Ammon's horn (tissue), 1 donor: ENCODE data around the gene NHSL2.

ENCODE experiments used
- DNase-seq: peaks from one replicate; pipeline ENCODE4 v3.0.0-alpha.2; 2016; ENCODE audit warnings: low spot score

NHSL2 gene

DNA sequence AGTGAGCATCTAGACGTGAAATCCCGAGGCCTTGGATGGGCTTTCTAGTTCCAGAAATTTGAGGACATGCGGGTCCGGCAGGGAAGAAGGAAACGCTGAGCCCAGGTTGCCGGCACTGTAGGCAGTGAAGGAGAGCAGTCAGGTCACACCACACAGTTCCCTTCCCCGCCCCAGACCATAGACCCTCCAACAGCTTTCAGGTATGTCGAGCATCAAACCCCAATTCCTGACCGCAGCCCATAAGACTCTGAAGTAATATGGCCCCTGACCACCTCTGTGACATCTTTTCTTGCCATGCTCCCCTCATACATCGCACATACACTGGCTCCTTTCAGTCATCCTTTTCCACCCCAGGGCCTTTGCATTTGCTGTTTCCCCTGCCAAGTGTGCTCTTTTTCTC is 198.0 kb downstream of the NHSL2 start:
- no peak for DNase-seq

DNA sequence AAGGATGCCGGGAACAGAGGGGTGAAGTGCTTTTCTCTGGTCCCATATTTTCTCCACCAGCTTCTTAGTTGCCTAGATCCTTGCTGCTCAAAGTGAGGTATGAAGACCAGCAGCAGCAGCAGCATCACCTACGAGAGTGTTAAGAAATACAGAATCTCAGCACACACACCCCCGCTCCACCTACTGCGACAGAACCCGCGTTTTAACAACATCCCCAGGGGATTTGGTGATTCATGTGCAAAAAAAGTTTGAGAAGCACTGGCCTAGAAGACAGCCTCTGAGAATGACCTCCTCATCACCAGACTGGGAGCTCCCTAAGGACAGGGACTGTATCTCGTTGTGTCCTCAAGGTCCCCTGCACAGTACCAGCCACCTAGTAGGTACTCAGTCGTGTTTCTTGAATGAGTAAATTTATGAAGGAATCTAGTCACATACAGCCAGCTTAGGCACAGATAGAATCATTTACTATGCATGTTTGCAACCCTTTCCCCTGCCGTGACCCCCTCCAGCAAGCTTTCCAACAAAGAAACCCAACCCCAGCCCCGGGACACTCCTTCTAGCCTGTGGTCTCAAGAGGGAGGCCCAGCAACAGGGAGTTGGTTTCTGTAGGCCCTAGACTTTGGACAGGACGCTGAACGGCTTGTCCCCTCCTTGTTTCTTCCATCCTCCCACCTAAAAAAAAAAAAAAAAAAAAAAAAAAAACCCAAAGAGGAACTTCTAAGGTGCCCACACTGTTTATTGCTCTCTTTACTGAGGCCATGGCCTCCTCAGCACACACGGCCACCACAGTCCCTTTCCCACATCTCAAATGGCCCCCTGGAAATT is 199.6 kb downstream of the NHSL2 start:
- DNase-seq, result no peak

DNA sequence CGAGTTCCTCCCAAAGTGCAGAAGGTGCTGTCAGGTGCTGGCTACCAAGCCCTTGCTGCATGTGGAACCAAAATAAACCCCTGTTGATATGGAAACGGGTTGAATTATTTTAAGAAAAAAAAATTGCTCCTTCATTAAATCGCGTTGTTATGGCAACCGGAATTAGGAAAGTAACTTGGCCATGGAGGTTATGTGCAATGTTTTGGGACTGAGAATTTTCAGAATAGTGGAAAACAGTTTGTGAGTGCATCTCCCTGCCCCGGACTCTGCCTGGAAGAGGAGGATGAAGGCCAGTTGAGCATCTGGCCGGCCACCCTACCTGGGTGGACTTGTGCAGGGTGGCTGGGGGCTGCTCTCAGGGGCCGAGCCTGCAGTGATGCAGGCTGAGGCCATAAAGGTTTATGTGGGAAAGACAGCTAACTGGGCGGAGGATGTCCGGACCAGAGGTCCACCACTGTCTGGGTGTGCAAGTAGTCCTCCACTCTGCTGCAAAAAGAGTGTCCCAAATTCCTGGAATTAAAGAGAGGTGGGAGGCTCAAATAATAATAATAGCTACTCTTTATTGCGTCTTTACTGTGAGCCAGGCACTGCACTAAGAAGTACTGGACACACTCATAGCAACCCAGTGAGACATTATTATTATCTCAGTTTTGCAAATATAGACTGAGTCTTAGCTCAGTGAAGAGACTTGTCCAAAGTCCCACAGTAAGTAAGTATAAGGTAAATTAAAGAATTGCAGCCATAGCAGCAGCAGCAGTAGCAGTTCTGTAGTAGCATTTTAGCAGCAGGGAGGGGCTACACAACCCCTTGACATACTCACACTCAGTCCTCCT is 200.4 kb downstream of the NHSL2 start:
- DNase-seq, result no peak

DNA sequence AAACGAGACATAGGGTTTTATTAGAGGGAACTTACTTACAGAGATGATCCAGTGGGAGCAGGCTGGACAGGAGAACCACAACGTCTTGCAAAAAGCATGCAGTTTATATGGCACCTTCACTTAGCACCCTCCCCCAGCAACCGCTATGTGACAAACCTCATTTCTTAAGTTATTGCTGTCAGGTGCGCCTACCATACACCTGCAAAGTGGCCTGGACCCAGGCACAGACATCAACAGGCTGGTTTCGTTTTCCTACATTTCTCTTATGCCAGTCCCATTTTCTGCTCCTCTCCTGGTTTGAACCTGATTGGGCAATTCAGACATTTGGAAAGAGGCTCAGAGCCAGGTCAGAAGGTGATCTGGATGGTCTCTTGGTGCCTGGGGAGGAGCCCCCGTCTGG is 202.8 kb downstream of the NHSL2 start:
- no peak for DNase-seq

DNA sequence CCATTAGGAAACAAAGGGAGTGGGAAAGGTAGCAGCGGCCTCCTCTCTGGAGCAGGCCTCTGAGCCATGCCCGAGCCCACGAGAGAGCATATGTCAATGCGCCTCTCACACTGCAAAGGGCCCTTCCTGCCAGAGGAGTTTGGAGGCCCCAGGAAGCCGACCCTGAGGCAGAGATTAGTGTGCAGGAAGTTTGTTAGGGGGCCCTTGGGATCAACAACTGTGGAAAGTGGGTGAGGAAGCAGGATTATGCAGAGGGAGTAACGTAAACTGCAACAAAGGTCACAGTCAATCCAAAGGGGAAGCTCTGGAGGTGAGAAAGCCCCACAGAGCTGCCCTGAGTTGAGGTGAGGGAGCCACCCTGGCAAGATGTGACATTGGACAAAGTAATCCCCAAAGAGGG is 203.7 kb downstream of the NHSL2 start:
- DNase-seq, result no peak

DNA sequence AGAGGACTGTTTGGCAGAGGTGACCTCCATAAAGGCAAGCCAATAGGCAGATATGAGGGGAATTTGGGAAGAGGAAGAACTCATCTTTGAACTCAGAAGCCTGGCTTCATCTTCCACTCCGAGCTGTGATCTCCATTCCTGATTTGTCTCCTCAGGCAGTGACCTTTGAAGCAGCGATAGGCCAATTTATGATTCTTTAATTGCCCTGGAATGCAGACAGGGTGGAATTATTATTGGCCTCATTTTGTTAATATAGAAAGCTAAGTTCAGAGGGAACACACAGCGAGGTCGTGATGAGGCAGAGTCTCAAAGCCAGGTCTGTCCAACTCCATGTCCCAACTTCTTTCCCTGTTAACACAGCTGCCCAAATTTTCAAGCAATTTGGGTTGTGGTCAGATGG is 204.2 kb downstream of the NHSL2 start:
- no peak for DNase-seq

DNA sequence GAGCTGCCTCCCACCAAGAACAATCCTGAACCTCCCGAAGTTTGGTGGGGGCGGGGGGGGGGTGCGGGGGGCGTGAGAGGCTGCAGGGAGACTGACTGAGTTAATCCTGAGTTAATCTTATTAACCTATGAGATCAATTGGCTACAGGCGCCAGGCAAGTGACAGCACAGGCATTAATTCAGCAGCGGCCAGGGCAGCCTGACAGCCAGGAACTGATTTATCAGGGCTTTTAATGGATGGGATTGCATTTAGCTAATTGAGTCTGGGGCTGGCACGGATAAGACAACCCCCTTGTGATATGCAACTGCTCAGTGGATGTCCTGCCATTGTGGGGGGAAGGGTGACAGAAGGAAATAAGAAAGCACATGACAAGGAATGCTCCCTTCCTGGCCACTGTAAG is 204.7 kb downstream of the NHSL2 start:
- no peak for DNase-seq

DNA sequence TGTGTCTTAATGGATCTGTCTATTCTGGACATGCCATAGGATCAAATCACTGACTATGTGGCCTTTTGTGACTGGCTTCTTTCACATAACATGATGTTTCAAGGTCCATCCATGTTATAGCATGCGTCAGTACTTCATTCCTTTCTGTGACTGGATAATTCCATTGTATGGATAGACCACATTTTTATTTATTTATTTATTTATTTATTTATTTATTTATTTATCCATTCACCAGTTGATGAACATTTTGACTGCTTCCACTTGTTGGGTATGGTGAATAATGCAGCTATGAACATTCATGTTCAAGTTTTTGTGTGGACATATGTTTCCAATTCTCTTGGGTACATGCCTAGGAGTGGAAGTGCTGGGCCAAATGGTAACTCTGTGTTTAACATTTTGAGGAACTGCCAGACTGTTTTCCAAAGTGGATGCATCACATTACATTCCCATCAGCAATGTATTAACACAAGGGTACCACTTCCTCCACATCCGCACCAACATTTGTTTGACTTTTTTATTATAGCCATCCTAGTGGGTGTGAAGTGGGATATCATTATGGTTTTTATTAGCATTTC is 207.1 kb downstream of the NHSL2 start:
- no peak for DNase-seq

DNA sequence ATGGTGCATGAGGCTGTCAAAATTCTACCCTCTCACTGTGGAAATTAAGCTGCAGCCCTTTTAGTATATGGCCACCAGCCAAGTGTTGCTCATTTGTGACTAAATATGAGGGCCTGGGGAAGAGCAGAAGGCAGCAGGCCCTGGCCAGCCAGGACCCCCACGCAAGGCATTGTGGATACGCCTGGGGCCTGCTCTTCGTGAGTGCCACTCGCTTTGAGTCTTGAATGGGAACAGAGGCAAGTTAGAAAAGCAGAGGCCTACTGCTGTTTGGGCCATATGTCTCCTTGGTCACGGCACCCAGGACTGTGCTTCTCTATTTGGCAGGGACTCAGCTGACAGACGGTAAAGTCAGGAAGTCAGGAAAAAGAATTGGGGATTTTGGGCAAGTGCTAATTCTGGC is 210.2 kb downstream of the NHSL2 start:
- DNase-seq, result no peak

DNA sequence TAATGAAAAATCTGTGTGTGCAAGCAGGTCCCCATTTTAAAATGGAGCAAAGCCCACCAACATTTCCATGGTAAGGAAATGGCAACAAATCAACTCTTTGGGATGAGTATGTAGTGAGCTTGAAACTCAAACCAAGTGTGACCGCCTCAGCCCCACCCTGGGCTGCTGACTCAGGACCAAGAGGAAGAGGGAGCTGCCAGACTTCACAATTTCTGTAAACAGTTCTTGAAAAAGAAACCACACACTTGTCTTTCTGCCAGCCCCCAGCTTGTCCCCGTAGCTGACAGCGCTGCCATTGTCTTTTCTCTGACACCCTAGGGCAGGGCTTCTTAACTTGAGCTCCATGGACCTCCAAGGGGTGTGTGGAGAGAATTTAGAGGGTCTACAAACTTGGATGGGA is 210.7 kb downstream of the NHSL2 start:
- DNase-seq, result peak; percentile 64

DNA sequence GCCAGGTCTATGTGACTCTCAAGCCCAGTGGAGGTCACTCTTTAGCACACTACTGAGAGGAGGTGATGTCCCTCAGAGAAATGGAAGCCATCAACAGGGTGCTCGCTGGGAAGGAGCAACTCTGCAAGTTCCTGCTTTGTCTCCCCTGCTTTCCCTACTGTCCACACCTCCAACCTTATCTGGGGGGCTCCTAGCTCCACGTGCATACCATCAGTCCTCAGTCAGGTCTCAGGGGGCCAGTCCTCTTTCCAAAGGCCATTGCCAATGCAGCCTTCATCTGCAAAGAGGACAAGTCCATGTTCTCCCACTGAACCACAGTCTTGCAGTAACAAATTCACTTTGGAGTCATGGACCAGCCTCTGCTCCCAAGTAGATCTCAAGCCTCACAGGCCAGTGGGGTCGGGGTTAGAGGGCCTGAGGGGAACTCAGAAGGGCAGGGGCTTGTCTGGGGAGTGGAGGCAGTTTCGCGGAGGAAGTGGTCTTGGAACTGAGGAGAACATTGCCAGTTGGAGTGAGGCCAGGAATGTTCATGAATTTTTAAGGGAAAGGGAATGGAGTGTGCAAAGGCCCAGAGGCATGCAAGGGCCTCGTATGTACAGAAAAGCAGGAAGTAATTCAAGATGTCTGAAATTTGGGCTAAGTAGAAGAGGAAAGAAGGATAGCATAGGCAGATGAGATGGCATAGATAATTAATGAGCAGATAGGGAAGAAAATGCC is 212.1 kb downstream of the NHSL2 start:
- no peak for DNase-seq

DNA sequence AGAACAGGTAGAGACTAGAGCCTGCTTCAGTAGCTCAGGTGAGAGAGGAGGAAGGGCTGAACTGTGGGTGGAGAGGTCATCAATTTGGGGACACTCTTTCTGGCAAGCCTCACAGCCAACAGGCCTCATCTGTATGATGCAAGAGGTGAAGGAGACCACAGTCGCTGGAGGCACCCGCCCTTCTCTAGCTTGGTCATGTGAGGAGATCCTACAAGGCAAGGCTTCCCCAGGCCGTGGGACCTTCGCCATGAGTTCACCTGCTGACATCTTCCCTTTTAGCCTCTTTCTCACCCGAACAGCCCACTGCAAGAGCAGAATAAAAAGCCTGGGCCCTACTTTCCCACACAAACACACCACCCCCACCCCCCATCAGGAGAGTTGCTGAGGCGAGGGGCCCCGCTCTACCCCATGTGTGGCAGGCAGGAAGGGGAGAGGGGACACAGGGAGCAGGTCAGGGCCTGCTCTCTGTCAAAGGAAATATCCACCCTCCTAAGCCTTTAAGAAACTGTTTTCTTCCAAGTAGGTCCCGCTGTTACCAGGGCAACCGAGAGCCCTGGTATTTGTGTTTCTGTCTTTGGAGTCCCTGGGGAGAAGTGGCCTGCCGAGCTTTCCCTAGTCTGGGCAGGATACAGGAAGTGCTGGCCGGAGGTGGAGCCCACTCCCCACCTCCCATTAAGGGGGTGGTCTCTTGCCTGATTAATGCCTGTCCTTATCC is 213.0 kb downstream of the NHSL2 start:
- no peak for DNase-seq

DNA sequence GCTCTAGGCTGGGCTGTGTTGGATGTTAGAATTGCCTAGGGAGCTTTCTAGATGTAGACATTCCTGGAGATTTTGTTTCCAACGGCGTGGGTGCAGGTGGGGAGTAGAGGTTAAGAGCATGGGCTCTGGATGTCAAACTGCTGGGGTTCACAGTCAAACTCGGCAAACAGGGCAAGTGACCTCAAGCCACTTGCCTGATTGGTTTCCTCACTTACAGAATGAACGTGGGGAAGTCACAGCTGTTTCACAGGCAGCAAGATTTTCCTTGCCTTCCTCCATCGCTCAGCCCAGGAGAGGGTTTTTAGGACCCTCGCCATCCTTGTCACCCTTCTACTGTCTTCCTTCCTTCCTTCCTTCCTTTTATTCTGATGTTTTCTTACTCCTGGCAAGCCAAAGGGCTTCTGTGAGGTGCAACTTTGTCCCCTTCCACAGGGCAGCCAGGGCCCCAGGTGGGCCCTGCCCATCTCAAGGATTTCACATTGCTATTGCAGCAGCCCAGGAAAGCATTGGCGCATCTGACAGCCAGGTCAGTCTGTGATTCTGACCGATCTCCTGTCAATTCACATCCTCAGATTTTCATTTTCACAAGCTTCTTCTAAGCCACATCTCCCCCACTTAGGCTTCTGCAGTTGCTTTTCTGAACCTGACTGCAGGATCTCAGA is 214.0 kb downstream of the NHSL2 start:
- DNase-seq, result no peak

DNA sequence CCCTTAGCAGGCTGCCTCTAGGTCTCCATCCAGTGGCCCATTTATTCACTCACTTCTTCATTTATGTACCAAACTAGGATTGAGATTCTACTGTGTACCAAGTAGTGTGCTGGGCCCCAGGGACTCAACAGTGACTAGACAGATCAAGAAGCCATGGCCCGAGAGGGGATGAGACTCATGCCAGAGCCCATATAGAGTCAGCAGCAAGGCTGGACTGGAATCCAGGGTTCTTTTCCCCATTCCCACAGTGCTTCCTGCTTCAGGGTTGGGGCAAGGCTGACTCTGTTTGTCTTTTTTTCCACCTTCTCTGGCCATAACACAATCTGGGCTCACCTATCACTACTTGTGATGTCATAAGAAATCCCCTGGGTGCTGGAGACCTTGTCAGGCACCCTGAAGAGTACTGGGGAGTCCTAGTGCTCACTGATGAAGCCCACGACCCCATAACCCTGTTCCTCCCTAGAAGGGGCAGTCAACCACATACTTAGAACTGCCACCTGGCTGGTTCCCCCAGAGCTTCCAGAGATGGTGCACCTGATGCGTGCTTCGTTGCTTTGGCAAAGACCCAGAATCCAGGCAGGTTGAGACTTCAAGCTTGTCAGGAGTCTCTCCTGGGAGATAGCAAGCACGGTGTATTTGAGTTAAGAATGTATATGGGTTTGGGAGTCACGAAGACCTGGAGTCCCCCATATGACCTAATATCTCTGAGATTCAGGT is 214.8 kb downstream of the NHSL2 start:
- DNase-seq, result no peak

DNA sequence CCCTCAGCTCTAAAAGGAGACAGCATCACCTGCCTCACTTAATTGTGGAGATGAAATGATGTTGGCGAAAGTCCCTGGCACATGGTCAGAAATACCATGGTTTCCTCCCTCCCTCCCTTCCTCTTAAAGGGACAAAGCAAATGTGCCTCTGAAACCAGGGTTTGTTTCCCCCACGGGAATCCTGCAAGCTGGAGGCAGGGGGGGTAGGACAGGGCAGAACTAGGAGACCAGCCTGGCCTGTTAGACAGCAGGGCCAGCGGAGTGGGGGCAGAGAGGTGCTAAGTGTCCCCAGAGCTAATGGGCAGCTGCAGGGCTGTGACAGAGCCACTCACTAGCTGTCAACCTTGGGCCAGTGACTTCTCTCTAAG is 215.4 kb downstream of the NHSL2 start:
- DNase-seq, result no peak

DNA sequence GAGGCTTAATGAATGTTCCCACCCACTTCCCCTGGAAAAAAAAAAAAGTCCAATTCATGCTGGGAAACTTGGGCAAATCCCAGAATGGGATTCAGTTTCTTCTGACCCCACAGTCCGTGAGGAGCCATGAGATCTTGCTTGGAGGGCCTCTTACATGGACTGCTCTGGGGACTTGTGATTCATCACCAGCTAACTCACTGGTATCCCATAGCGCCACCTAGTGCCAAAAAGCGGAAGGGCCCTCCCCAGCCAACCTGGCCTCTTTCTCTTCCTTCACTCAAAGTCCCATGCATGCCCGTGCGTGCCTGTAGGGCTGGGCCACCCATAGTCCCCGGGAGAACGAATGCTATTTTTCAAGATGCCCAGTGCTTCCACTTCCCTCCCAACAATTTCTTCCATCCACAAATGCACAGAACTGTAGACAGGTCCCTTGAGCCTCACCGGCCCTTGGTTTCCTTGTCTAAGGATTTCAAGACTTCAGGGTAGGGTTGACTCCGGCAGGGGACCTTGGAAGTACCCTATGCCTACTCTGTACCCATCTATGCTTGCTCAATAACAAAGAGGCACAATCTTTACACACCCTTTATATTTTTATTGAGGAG is 216.0 kb downstream of the NHSL2 start:
- peak; percentile 83 for DNase-seq

DNA sequence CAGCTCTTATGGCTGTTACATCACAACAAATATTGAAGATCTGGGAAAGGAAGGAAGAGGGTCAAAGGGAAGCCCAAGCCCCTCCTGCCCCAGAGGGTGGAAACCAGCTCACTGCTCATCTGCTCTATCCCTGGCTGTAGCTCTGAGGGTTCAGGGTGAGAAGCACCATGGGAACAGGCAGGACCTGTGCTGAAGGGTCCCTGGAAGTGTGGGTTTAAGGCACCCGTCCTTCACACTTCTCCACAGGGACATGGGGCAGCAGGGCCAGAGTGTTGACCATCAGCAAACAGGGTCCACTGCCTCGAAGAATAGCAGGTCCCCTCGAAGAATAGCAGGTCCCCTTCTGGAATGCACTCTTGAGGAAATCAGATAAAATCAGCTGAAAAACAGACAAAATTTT is 216.7 kb downstream of the NHSL2 start:
- DNase-seq, result no peak

DNA sequence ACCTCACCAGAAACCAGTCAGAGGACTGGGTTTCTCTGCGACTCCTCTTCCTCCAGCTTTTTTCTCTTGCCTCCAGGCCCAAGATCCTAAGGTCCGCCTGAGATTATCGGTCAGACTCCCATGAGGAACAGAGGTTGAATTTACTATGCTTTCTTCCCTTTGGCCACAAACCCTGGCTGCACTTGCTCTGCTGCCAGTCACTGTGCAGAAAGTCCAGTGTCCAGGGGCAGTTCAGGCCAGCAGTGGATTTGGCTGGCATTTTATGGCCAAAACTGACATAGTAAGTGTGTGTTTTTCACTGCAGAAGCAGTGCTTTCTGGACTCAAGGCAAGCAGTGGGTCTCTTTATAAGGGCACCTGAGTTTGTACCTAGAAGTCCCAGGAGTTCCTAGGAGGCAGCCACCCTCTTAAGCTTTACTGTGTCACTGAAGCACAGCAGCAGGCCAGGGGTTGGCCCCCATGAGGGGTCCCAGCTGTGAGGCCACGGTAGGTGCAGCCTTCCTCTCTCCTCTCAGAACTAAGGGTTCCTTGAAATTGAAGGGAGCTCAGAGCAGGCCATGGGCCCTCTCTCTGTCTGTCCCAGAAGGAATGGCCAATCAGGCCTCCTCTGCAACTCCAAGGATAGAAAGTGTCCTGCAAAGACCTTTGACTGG is 217.7 kb downstream of the NHSL2 start:
- DNase-seq, result no peak

DNA sequence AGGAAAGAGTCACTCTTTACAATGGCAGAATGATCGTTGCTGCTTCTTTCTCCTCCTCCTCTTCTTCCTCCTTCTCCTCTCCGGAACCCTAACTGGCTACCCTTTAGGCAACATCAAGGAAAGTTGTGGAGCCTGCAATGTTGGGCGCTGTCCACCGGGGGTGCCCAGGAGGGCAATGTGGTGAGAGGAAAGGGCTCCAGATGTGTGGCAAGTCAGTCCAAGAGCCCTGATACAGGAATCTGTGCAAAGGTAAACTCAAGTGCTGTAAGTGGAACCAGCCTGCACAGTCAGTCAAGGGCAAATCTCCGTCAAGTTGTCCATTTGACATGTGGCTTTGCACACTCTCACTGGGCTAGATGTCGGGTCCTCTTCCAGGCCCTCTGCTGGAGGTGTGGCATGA is 218.2 kb downstream of the NHSL2 start:
- no peak for DNase-seq

DNA sequence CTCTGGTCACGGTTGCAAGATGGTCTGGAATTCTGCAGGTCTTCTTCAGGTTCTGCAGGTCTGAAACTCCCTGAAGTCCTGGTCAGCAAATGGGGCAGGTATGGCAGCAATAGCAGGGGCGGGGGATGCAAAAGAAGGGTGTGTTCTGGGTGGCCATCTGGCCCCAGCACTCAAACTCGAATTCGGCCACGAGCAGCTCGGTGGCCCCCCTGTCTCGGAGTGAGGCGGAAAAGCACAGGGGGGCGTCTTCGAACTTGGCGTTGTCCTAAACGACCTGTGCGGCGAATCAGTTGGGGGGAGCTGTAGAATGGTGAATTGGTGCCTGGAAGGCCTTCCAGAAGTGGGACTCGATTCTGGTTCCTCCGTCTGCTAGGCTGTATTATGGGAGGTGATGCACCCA is 219.0 kb downstream of the NHSL2 start:
- no peak for DNase-seq
